ENCODE results near the gene HAPLN1.
A peak's percentile ranks its signal among the peaks of the same experiment; 100 is the strongest.

Gene HAPLN1

GRCh38 chr5:83724935-83725334 is 4.3 kb upstream of the HAPLN1 start:
- ATAC-seq = no peak
- H3K27me3 Mint-ChIP-seq = peaks cover 54% of the 10 kb centered on the region

GRCh38 chr5:83724001-83724400 is 3.3 kb upstream of the HAPLN1 start:
- no peaks in the 10 kb centered on the region for H3K9me3 Mint-ChIP-seq
- no peak overlapping the region for H3K27ac Mint-ChIP-seq
- no peak overlapping the region for H3K4me3 Mint-ChIP-seq
- H3K4me1 Mint-ChIP-seq = peaks cover 12% of the 10 kb centered on the region
- ATAC-seq (no peak), DNase-seq (no peak)
- peaks cover 56% of the 10 kb centered on the region for H3K27me3 Mint-ChIP-seq

More at GRCh38 chr5:83724935-83725334, 4.3 kb upstream of the HAPLN1 start:
- no peaks in the 10 kb centered on the region for H3K9me3 Mint-ChIP-seq
- no peak for DNase-seq
- no peak overlapping the region for H3K4me3 Mint-ChIP-seq
- H3K4me1 Mint-ChIP-seq = peaks cover 12% of the 10 kb centered on the region
- H3K27ac Mint-ChIP-seq = no peak overlapping the region

GRCh38 chr5:83723031-83723430 is 2.4 kb upstream of the HAPLN1 start:
- DNase-seq (no peak), ATAC-seq (no peak)
- Mint-ChIP-seq H3K4me1 (peaks cover 12% of the 10 kb centered on the region), H3K4me3 (no peak overlapping the region), H3K27me3 (peaks cover 56% of the 10 kb centered on the region), H3K27ac (no peak overlapping the region), H3K9me3 (no peaks in the 10 kb centered on the region)

GRCh38 chr5:83721953-83722901 is 1.6 kb upstream of the HAPLN1 start:
- H3K4me3 Mint-ChIP-seq = peak overlapping the region; percentile 83
- DNase-seq (peak; percentile 9 to 10), ATAC-seq (peak; percentile 62)
- peaks cover 12% of the 10 kb centered on the region for H3K4me1 Mint-ChIP-seq
- peak overlapping the region in 1 of 2 donors; percentile 78 for H3K27ac Mint-ChIP-seq
- no peaks in the 10 kb centered on the region for H3K9me3 Mint-ChIP-seq
- peaks cover 53% of the 10 kb centered on the region for H3K27me3 Mint-ChIP-seq

- Mint-ChIP-seq H3K4me3 (no peak overlapping the region), H3K27ac (no peak overlapping the region), H3K9me3 (no peaks in the 10 kb centered on the region), H3K27me3 (peaks cover 56% of the 10 kb centered on the region), H3K4me1 (peaks cover 12% of the 10 kb centered on the region)
- ATAC-seq = no peak
- DNase-seq = no peak
These were observed 1.6 kb downstream of the HAPLN1 start for GRCh38 chr5:83718936-83719495.

GRCh38 chr5:83718195-83718825 is 2.3 kb downstream of the HAPLN1 start:
- H3K4me3 Mint-ChIP-seq = no peak overlapping the region
- peaks cover 12% of the 10 kb centered on the region for H3K4me1 Mint-ChIP-seq
- DNase-seq = peak; percentile 9 to 15
- ATAC-seq = peak; percentile 61
- no peak overlapping the region for H3K27ac Mint-ChIP-seq
- H3K27me3 Mint-ChIP-seq = peaks cover 51% of the 10 kb centered on the region
- H3K9me3 Mint-ChIP-seq = no peaks in the 10 kb centered on the region

GRCh38 chr5:83715236-83716065 is 5.2 kb downstream of the HAPLN1 start:
- peaks cover 28% of the 10 kb centered on the region for H3K27me3 Mint-ChIP-seq

GRCh38 chr5:83714810-83715209 is 5.8 kb downstream of the HAPLN1 start:
- ATAC-seq = no peak
- Mint-ChIP-seq H3K9me3 (no peaks in the 10 kb centered on the region), H3K27ac (no peak overlapping the region), H3K27me3 (peaks cover 22% of the 10 kb centered on the region), H3K4me3 (no peak overlapping the region), H3K4me1 (no peaks in the 10 kb centered on the region)
- DNase-seq = no peak

More at GRCh38 chr5:83715236-83716065, 5.2 kb downstream of the HAPLN1 start:
- no peak for DNase-seq
- Mint-ChIP-seq H3K9me3 (no peaks in the 10 kb centered on the region), H3K4me3 (no peak overlapping the region), H3K27ac (no peak overlapping the region), H3K4me1 (no peaks in the 10 kb centered on the region)
- ATAC-seq = no peak

GRCh38 chr5:83711982-83712601 is 8.6 kb downstream of the HAPLN1 start:
- H3K4me1 Mint-ChIP-seq = no peaks in the 10 kb centered on the region
- no peak for ATAC-seq
- no peak overlapping the region for H3K4me3 Mint-ChIP-seq
- peaks cover 21% of the 10 kb centered on the region for H3K27me3 Mint-ChIP-seq
- DNase-seq = peak in 1 of 2 donors; percentile 11
- H3K27ac Mint-ChIP-seq = no peak overlapping the region
- H3K9me3 Mint-ChIP-seq = no peaks in the 10 kb centered on the region

- no peaks in the 10 kb centered on the region for H3K4me1 Mint-ChIP-seq
- H3K9me3 Mint-ChIP-seq = no peaks in the 10 kb centered on the region
- ATAC-seq (no peak), DNase-seq (no peak)
- no peak overlapping the region for H3K4me3 Mint-ChIP-seq
- no peak overlapping the region for H3K27ac Mint-ChIP-seq
- H3K27me3 Mint-ChIP-seq = peaks cover 28% of the 10 kb centered on the region
These were observed 10.7 kb downstream of the HAPLN1 start for GRCh38 chr5:83709973-83710372.

GRCh38 chr5:83708170-83708569 is 12.5 kb downstream of the HAPLN1 start:
- no peaks in the 10 kb centered on the region for H3K9me3 Mint-ChIP-seq
- no peak overlapping the region for H3K27ac Mint-ChIP-seq
- no peaks in the 10 kb centered on the region for H3K4me1 Mint-ChIP-seq
- no peak overlapping the region for H3K4me3 Mint-ChIP-seq
- peaks cover 39% of the 10 kb centered on the region for H3K27me3 Mint-ChIP-seq
- ATAC-seq (no peak), DNase-seq (no peak)

GRCh38 chr5:83703059-83703458 is 17.6 kb downstream of the HAPLN1 start:
- ATAC-seq (no peak), DNase-seq (no peak)
- H3K9me3 Mint-ChIP-seq = no peaks in the 10 kb centered on the region
- no peak overlapping the region for H3K27ac Mint-ChIP-seq
- H3K4me3 Mint-ChIP-seq = no peak overlapping the region
- peaks cover 34% of the 10 kb centered on the region for H3K27me3 Mint-ChIP-seq
- H3K4me1 Mint-ChIP-seq = no peaks in the 10 kb centered on the region

GRCh38 chr5:83701886-83702285 is 18.8 kb downstream of the HAPLN1 start:
- Mint-ChIP-seq H3K4me3 (no peak overlapping the region), H3K9me3 (no peaks in the 10 kb centered on the region), H3K27ac (no peak overlapping the region), H3K4me1 (no peaks in the 10 kb centered on the region), H3K27me3 (peaks cover 27% of the 10 kb centered on the region)
- DNase-seq = no peak
- ATAC-seq = no peak

GRCh38 chr5:83689881-83690280 is 30.8 kb downstream of the HAPLN1 start:
- Mint-ChIP-seq H3K9me3 (peaks cover 0 to 5% of the 10 kb centered on the region in 2 donors), H3K27ac (no peak overlapping the region), H3K4me3 (no peak overlapping the region), H3K4me1 (no peaks in the 10 kb centered on the region), H3K27me3 (no peaks in the 10 kb centered on the region)
- DNase-seq (no peak), ATAC-seq (no peak)

GRCh38 chr5:83688281-83688680 is 32.4 kb downstream of the HAPLN1 start:
- no peak for DNase-seq
- ATAC-seq = no peak
- Mint-ChIP-seq H3K4me3 (no peak overlapping the region), H3K27ac (no peak overlapping the region), H3K27me3 (no peaks in the 10 kb centered on the region), H3K4me1 (no peaks in the 10 kb centered on the region), H3K9me3 (peaks cover 0 to 5% of the 10 kb centered on the region in 2 donors)

Measured in stimulated activated naive CD8-positive, alpha-beta T cell treated with anti-CD3 and anti-CD28 coated beads, Interleukin-15, amount 100 ng/mL, for 72 hours (primary cell).